HepG2 (cell line): ENCODE results near the gene KLF15. TPM values are rescaled to one million over a fixed set of nuclear protein-coding genes. Genes with fewer than 3 reads are reported as not detected.

ENCODE experiments used
- ATAC-seq: fragments of 200-7000 bp; cut with Tn5 transposase; 3 replicates; pipeline ENCODE4 v1.9.1; 2020; ENCODE audit warnings: mild to moderate bottlenecking, moderate library complexity
- BruUV-seq: library from RNA; stranded (reverse); fragments of 400-500 nt; replicated peaks from 2 replicates; lab custom pipeline; 2021; lab: Mats Ljungman, UMichigan
- CTCF ChIA-PET: fragments of 300-600 bp; formaldehyde crosslinking; extraction: SDS; loops from one replicate; lab custom pipeline; 2021; ENCODE audit warnings: low total read pairs, inconsistent platforms, low intra/inter-chr PET ratio; lab: Yijun Ruan, JAX
- POLR2A ChIA-PET: fragments of 350-600 bp; sonication (Branson Sonifier 250); formaldehyde crosslinking; loops from one replicate; lab custom pipeline; 2020; ENCODE audit warnings: antibody characterized with exemption, inconsistent platforms; lab: Yijun Ruan, JAX
- DNase-seq: peaks from one replicate; pipeline ENCODE4 v3.0.0-alpha.2; 2015; ENCODE audit warnings: low spot score
- FAIRE-seq: peaks from 3 replicates; lab custom pipeline; 2011; peaks lifted over from hg19 to GRCh38; lab: Jason Lieb, UNC
- H2AFZ ChIP-seq: one replicate; pipeline ENCODE4 v1.6.1; 2011; ENCODE audit warnings: low read length, inconsistent platforms
- H3K27ac ChIP-seq: fragments of 300-600 bp; 3 replicates; pipeline ENCODE4 v1.8.0; 2011; ENCODE audit warnings: mixed run types, mild to moderate bottlenecking, mixed read lengths, low read length, inconsistent platforms; ENCODE audit not compliant: insufficient read depth; ENCODE audit errors: extremely low read length
- H3K27me3 ChIP-seq, 2 experiments: fragments of 200-600 bp in 1 of 2; 2 replicates in 1 of 2; 3 replicates in 1 of 2; pipeline versions ENCODE4 v1.6.0 to v1.8.0; 2011; ENCODE audit warnings: low read length in 2 of 2, mild to moderate bottlenecking in 2 of 2, moderate library complexity in 2 of 2, inconsistent platforms in 1 of 2; ENCODE audit not compliant: insufficient read depth in 2 of 2, control insufficient read depth in 1 of 2
- H3K36me3 ChIP-seq, 2 experiments: fragments of 200-600 bp in 1 of 2; replicated peaks in 1 of 2; 2 replicates in 1 of 2; 3 replicates in 1 of 2; pipeline versions ENCODE4 v1.5.1 to v1.8.0; 2011; ENCODE audit warnings: low read length in 2 of 2, inconsistent platforms in 1 of 2; ENCODE audit not compliant: insufficient read depth in 2 of 2, control insufficient read depth in 1 of 2
- H3K4me1 ChIP-seq: 2 replicates; pipeline ENCODE4 v1.5.1; 2012; ENCODE audit warnings: low read length, inconsistent platforms; ENCODE audit not compliant: insufficient read depth
- H3K4me2 ChIP-seq: 2 replicates; pipeline ENCODE4 v1.6.0; 2011; ENCODE audit warnings: low read depth, low read length, inconsistent platforms
- H3K4me3 ChIP-seq, 3 experiments: fragments of 200-600 bp in 1 of 3; sonication (generic), shearing (Covaris generic) in 1 of 3; replicated peaks in 1 of 3; 2 replicates each; pipeline ENCODE4 v1.5.1; 2011 to 2016; ENCODE audit warnings: low read length in 3 of 3, inconsistent platforms in 2 of 3, low read depth in 2 of 3, mild to moderate bottlenecking in 2 of 3, control low read depth in 1 of 3, mixed read lengths in 1 of 3; ENCODE audit not compliant: insufficient read depth in 1 of 3
- H3K79me2 ChIP-seq: one replicate; pipeline ENCODE4 v1.6.1; 2011; ENCODE audit warnings: low read length, inconsistent platforms; ENCODE audit not compliant: insufficient read depth
- H3K9ac ChIP-seq: 2 replicates; pipeline ENCODE4 v1.6.0; 2011; ENCODE audit warnings: mild to moderate bottlenecking, low read depth, low read length, inconsistent platforms; ENCODE audit not compliant: insufficient read depth
- H3K9me3 ChIP-seq: 2 replicates; pipeline ENCODE4 v1.5.1; 2012; ENCODE audit warnings: mild to moderate bottlenecking, low read length
- H4K20me1 ChIP-seq: 2 replicates; pipeline ENCODE4 v1.6.0; 2011; ENCODE audit warnings: inconsistent platforms, mild to moderate bottlenecking, low read length, moderate library complexity; ENCODE audit not compliant: insufficient read depth
- CHCHD3 ChIP-seq: sonication (generic); formaldehyde crosslinking; IDR thresholded peaks from 2 replicates; pipeline ENCODE4 v1.8.0; 2022; ENCODE audit warnings: mild to moderate bottlenecking, missing genetic modification reagents, moderate library complexity
- GPBP1L1 ChIP-seq: sonication (generic); formaldehyde crosslinking; IDR thresholded peaks from 2 replicates; pipeline ENCODE4 v1.5.0; 2020; ENCODE audit warnings: mild to moderate bottlenecking, missing genetic modification reagents
- HIVEP1 ChIP-seq: sonication (generic); formaldehyde crosslinking; IDR thresholded peaks from 2 replicates; pipeline ENCODE4 v1.4.0; 2020; ENCODE audit warnings: mild to moderate bottlenecking, missing genetic modification reagents
- KLF15 ChIP-seq: sonication (generic); formaldehyde crosslinking; IDR thresholded peaks from 2 replicates; pipeline ENCODE4 v1.8.1; 2023; ENCODE audit warnings: borderline replicate concordance, mild to moderate bottlenecking, inconsistent platforms, missing genetic modification reagents, mixed read lengths
- LRRFIP1 ChIP-seq: sonication (generic); formaldehyde crosslinking; conservative IDR thresholded peaks from 2 replicates; pipeline ENCODE4 v1.4.0; 2020; ENCODE audit warnings: missing genetic modification reagents
- NFKB2 ChIP-seq: sonication (generic); formaldehyde crosslinking; IDR thresholded peaks from 2 replicates; pipeline ENCODE4 v1.4.0; 2020; ENCODE audit warnings: missing genetic modification reagents, borderline replicate concordance
- NKX3-1 ChIP-seq: sonication (generic); formaldehyde crosslinking; IDR thresholded peaks from 2 replicates; pipeline ENCODE4 v1.5.0; 2020; ENCODE audit warnings: missing genetic modification reagents
- PTBP1 ChIP-seq: fragments of 200-400 bp; formaldehyde crosslinking; IDR thresholded peaks from 2 replicates; pipeline ENCODE4 v1.6.1; 2018; ENCODE audit warnings: low read length, low read depth; ENCODE audit not compliant: poor library complexity, severe bottlenecking
- RARA ChIP-seq: IDR thresholded peaks from 2 replicates; pipeline ENCODE4 v1.6.1; 2016; ENCODE audit warnings: missing genetic modification reagents, missing compliant biosample characterization
- SATB2 ChIP-seq: sonication (generic); formaldehyde crosslinking; IDR thresholded peaks from 2 replicates; pipeline ENCODE4 v1.5.0; 2020; ENCODE audit warnings: missing genetic modification reagents
- SCMH1 ChIP-seq: sonication (generic); formaldehyde crosslinking; IDR thresholded peaks from 2 replicates; pipeline ENCODE4 v1.9.0; 2021; ENCODE audit warnings: missing genetic modification reagents, mild to moderate bottlenecking, borderline replicate concordance
- ZBTB20 ChIP-seq: sonication (generic); formaldehyde crosslinking; IDR thresholded peaks from 2 replicates; pipeline ENCODE4 v1.8.1; 2023; ENCODE audit warnings: missing genetic modification reagents, low read depth, mild to moderate bottlenecking, borderline replicate concordance
- ZMYM2 ChIP-seq: sonication (generic); formaldehyde crosslinking; IDR thresholded peaks from 2 replicates; pipeline ENCODE4 v1.8.0; 2022; ENCODE audit warnings: mild to moderate bottlenecking, missing genetic modification reagents
- WGBS: methylation state at CpG from one replicate; pipeline ENCODE4 v1.1.6; 2017; ENCODE audit warnings: low lambda C conversion rate; 5-methylcytosine and 5-hydroxymethylcytosine counted together
- in situ Hi-C: cut with HindIII; loops from 2 replicates; pipeline ENCODE4 v1.10.0; 2017; ENCODE audit warnings: low pct_unique_long_range_greater_than_20kb; ENCODE audit not compliant: extremely low pct_ligation_motif_present
- intact Hi-C: fragments of 100-400 bp; cut with micrococcal nuclease; formaldehyde crosslinking; loops from one replicate; pipeline ENCODE4 v1.10.0; 2022; ENCODE audit not compliant: unreplicated experiment
- polyA plus RNA-seq, 8 experiments: library from polyadenylated mRNA; depleted of rRNA in 3 of 8; stranded (reverse) in 7 of 8; unstranded in 1 of 8; fragments of >200 nt; fragmentation: Illumina TruSeq in 4 of 8; extraction: Trizol in 4 of 8; gene quantifications; 2 replicates each; pipeline versions ENCODE4 v1.2.1 to v1.2.3, GENCODE V29; 2011 to 2016; ENCODE audit warnings: low read depth in 4 of 8, missing spikeins in 1 of 8, mixed read lengths in 1 of 8; ENCODE audit not compliant: insufficient read depth in 1 of 8
- total RNA-seq, 5 experiments: library from RNA; depleted of rRNA; stranded (reverse); fragments of >200 nt; fragmentation: Illumina TruSeq; extraction: Trizol; gene quantifications; 2 replicates each; pipeline ENCODE4 v1.2.3, GENCODE V29; 2016; ENCODE audit warnings: low read depth in 1 of 5

Gene KLF15
- total and polyA plus RNA-seq, 2 of the 13 experiments (the other 11 are each of a cell fraction or from before 2014, with no cell fraction given), result 7.1 to 7.8 TPM

- 37% methylated on average over 12 of the region's 12 CpGs for WGBS
- Histone ChIP-seq H3K27me3 (peaks cover 1 to 13% of the 10 kb centered on the region in 2 experiments; a peak in 2 of 5 replicates), H3K9me3 (no peaks in the 10 kb centered on the region), H3K9ac (no peak overlapping the region), H4K20me1 (no peaks in the 10 kb centered on the region)
- POLR2A ChIA-PET, result no interaction called here
- no peak for TF ChIP-seq NKX3-1
- TF ChIP-seq NFKB2, result no peak
- no peak for TF ChIP-seq LRRFIP1 (CRISPR knock-in tag)
- TF ChIP-seq, all 625 proteins: peak for 0
- H3K79me2 ChIP-seq, result no peaks in the 10 kb centered on the region
- BruUV-seq, result no TSS peak
- CTCF ChIA-PET, result no interaction called here
- no peak overlapping the region for H3K4me3 ChIP-seq
- ATAC-seq (no peak), DNase-seq (no peak), FAIRE-seq (no peak)
- no peaks in the 10 kb centered on the region for H3K36me3 ChIP-seq
- no peak overlapping the region for H2AFZ ChIP-seq
- no peak overlapping the region for H3K27ac ChIP-seq
- no peaks in the 10 kb centered on the region for H3K4me1 ChIP-seq
- intact Hi-C loops (no loop called here), in situ Hi-C loops (no loop called here)
- H3K4me2 ChIP-seq, result no peak overlapping the region
Observed at GRCh38 chr3:126316031-126316461, 41.2 kb downstream of the KLF15 start.

- POLR2A ChIA-PET, result no interaction called here
- H3K4me3 ChIP-seq, result no peak overlapping the region
- no peaks in the 10 kb centered on the region for H3K79me2 ChIP-seq
- 65% methylated on average over 9 of the region's 11 CpGs for WGBS
- DNase-seq, result no peak
- no peaks in the 10 kb centered on the region for H3K36me3 ChIP-seq
- TF ChIP-seq HIVEP1, result no peak
- TF ChIP-seq KLF15 (CRISPR knock-in tag), result no peak
- TF ChIP-seq CHCHD3 (CRISPR knock-in tag), result no peak
- no peak for TF ChIP-seq GPBP1L1 (CRISPR knock-in tag)
- TF ChIP-seq SATB2 (CRISPR knock-in tag), result no peak
- TF ChIP-seq SCMH1, result no peak
- TF ChIP-seq PTBP1, result no peak
- TF ChIP-seq ZMYM2, result no peak
- no peak for TF ChIP-seq ZBTB20 (CRISPR knock-in tag)
- TF ChIP-seq RARA (CRISPR knock-in tag), result no peak
- TF ChIP-seq, all 625 proteins: peak for 0
- Histone ChIP-seq H3K4me1 (no peaks in the 10 kb centered on the region), H3K27me3 (peaks cover 0 to 10% of the 10 kb centered on the region in 2 experiments; a peak in 1 of 5 replicates), H2AFZ (no peak overlapping the region), H3K9me3 (no peaks in the 10 kb centered on the region), H4K20me1 (no peaks in the 10 kb centered on the region), H3K27ac (no peak overlapping the region), H3K4me2 (no peak overlapping the region), H3K9ac (no peak overlapping the region)
- no TSS peak for BruUV-seq
- in situ Hi-C loops (no loop called here), intact Hi-C loops (no loop called here)
- ATAC-seq, result no peak
- CTCF ChIA-PET, result no interaction called here
- no peak for FAIRE-seq
Observed at GRCh38 chr3:126314790-126315658, 42.2 kb downstream of the KLF15 start.
